HL-60/S4 (cell line): Measurements from ENCODE around the gene HLA-DPB1.
"Not testable (repeated sequence)": the region's sequence is repeated elsewhere in the genome, so short reads cannot be mapped to it uniquely, and the experiment has no call there.

Source experiments
- in situ Hi-C: fragments of 300-500 bp; cut with MboI; formaldehyde crosslinking; loops from 2 replicates; pipeline ENCODE4 v1.14.3; 2022; ENCODE audit warnings: low sequenced_read_pairs

The HLA-DPB1 gene

DNA sequence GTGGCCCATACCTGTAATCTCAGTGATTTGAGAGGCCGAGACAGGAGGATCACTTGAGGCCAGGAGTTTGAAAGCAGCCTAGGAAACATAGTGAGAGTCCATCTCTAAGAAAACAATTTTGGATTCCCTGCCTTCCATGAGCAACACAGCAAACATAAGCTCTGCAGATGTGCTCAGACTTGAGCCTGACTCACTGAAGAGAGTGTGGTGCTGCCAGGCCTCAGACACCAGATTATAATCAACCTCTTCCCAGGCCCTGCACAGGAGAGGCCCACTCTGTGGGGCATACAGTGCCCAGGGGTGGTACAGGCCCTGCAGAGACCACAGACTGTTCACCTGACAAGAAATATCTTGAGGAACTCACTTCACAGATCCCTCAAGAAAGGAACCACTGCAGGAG, 19.9 kb downstream of the HLA-DPB1 start:
- in situ Hi-C loops, result no loop called here

DNA sequence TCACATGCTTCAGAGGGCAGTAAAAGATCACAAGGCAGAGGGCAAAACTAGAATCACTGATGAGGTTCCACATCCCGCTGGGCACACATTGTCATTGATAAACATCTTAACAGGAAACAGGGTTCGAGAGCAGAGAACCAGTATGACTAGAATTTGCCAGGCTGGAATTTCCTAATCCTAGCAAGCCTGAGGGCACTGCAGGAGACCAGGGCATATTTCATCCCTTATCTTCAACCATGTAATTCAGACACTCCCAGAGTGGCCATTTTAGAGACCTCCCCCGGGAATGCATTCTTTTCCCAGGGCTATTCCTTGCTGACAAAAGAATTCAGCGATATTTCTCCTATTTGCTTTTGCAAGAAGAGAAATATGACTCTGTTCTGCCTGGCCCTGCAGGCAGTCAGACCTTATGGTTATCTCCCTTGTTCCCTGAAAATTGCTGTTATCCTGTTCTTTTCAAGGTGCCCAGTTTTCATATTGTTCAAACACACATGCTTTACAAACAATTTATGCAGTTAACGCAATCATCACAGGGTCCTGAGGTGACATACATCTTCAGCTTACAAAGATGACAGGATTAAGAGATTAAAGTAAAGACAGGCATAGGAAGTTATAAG, 25.4 kb downstream of the HLA-DPB1 start:
- in situ Hi-C loops, result not testable (repeated sequence)

DNA sequence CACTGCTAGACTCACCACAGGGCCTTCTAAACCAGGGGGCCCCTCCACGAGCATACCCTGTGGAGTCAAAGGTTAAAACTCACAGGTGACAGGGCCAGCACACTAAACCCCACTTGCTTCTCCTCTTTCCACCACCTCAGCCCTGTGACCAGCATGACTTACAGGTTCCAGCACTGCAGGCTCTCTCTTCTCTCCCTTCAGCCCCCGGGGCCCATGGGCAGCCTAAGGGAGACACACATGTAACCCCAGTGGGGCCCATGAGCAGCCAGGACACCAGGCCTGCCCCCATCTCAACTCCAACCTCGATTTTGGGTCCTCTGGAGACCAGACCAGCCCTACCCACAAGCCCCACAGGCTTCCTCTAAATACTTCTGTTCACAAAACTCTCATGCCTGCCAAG, 28.0 kb downstream of the HLA-DPB1 start:
- in situ Hi-C loops, result no loop called here

DNA sequence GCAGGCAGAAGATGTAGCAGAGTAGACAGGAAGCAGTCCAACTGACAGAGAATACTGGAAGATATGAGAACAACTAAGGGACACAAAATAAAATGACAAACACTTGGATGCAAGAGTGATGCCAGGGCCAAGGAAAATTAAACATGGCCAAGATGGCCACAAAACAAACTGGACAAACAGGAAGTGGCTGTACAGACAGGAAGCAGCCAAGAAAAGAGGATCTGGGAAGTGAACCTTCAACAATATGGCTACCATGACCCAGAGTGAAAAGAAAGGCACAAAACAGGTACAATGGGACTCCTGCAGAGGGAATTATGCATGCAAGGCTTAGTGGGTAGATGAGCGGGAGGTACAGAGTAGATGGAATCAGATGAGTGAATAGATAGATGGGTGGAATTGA, 29.1 kb downstream of the HLA-DPB1 start:
- in situ Hi-C loops, result no loop called here

DNA sequence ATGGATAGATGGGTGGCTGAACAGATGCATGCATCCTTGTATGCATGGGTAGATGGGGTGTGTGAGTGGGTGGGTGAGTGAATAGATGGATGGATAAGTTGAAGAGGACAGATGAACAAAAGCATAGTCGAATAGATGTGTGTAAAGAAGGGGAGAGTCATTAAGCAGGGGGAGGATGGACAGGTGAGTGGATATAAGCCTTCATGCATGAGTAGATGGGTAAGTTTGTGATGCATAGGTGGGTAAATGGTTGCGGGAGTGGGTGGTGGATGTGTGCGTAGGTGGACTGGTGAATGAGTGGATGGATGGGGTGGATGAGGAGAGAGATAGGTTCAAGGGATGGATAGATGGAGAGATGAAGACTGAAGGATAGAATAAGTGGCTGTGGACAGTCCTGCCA, 29.6 kb downstream of the HLA-DPB1 start:
- in situ Hi-C loops, result no loop called here

DNA sequence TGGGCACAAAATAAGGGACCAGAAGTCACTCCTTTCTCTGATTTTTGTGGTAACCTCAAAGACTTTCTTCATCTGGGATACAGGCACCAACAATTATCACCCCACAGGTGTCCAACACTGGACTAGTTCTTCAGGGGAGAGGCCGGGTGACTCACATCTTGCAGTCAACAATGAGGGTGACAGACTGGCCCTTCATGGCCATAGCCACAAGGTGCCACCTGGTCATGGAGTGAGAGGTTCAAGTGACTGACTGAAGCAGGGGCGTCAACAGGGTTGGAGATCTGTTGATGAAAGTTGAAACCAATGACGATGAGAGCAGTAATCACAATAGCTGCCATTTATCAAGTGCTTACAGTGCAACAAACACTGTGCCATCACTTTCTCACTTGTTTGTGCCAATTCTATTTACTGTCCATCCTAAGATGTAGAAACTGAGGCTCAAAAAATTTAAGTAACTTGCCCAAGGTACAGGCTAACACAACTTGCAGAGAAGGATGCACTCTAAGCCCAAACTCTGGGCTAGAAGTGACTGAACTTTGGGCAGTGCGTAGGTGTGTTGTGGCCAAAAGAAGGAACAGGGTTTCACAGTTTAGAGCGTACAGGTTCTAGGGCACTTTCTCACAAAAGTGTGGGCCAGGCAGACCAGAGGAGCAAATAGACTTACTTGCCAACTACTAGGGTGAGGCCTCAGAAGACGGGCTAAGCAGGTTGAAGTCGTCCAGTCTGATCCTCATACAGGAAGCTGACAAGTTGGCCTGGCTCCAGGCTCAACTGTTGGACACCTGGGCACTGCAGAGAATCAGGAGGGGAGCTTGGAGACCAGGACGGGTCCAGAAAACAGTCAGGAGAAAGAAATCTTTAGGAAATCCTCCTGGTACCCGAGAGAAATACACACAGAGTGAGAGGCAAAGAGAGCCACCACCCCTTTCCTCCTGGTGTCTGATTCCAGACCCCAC, 30.4 kb downstream of the HLA-DPB1 start:
- in situ Hi-C loops, result no loop called here

DNA sequence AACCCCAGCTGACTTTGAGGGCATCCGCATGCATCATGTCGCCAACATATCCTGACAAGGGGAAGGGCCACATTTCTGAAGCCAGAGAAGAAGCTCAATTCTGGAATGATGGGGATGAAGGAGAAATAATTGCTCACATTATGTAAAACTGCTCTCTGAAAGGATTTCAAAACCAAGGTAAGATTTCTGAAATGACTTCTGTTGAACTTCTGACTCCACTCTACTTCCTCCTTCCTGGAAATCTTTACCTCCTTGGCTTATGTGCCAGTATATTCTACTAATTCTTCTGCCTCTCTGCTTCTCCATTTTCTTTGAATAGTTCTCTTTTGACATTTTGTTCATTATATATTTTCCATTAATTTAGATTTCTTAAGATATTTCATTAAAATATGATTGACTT, 31.9 kb downstream of the HLA-DPB1 start:
- in situ Hi-C loops, result no loop called here

DNA sequence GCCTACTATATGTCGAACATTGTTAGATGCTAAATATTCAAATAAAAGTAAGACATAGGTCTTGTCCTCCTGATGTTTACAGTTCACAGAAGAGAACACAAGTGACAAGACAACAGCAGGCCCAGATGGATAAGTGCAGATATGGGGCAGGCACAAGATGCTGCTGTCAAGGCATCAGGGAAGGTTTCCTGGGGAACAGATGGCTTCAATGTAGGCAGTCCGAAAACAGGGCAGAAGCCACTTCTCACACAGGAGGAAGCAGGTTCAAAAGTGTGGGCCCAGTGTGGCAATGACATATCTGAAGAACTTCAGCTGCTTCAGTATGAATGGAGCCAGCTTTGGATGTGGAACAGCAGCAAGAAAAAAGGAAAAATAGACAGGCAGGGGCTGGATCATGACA, 32.5 kb downstream of the HLA-DPB1 start:
- in situ Hi-C loops, result no loop called here

DNA sequence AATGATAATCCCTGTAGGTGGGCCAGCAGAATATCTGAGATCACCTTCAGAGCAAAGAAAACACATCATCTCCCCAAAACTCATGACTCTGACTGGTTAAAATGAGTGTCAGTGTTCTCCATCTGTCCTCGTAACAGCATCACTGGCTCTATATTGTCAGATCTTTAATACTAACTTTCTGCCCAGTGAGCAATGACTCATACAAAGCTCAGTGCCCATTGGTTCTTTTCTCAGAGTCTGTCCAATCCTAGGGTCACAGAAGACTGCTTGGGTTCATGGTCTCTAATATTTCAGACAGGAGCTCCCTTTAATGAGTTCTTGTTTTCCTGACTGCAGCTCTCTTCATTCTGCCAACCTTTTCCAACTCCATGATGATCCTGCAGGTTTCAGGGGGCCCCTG, 36.4 kb downstream of the HLA-DPB1 start:
- in situ Hi-C loops, result no loop called here

DNA sequence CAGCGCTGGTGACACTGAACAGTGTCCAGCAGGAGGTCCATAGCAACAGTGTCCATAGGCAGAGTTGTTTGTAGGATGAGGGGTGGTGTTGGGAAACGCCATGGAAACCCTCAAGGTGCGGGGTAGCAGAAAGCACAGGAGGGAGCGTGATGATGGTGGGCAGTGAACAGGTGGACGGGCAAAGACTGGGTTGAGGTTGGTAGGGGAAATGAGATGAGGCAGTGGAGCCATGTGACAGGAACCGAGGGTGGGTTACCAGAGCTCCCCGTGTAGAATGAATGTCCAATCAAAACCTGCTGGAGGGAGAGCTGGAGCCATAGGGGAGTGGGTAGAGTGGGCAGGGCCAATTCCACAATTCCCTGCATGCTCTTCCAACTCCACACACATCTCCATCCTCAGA, 38.0 kb downstream of the HLA-DPB1 start:
- in situ Hi-C loops, result no loop called here

DNA sequence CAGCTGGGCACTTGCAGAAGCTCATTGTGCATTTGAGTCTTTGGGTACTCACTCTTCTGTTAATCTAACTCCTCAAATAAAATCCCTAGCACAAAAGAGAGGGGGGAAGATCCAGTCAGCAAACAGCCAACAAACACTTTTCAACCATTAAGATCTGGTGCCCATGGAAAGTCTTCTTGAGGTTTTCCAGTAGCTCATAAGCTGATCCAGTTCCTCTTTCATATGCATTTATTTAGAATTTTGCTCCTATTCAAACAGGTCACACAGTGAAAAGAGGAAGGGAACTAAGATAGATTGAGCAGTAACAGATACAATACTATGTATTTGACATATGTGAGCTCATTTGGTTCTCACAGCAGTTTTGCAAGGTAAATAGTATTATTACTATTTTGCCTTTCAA, 38.6 kb downstream of the HLA-DPB1 start:
- in situ Hi-C loops, result no loop called here

DNA sequence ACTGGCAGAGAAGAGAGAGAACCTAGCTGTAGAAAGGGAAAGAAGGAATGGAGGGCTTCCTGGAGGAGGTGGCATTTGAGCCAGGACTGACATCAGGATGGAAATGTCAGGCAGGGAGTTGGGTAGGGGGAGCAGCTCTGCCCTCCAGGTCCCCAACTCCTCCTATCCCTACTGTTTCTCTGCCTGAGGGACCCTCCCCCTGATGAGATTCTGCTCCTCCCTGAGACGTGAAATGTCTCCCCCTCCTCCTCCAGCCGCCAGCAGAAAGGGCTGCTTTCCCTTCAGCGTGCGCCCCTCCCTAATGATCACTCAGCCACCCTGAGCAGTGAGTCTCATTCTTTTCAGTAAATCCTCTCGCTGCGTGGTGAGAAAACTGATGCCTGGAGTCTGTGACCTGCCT, 40.6 kb downstream of the HLA-DPB1 start:
- in situ Hi-C loops, result no loop called here

DNA sequence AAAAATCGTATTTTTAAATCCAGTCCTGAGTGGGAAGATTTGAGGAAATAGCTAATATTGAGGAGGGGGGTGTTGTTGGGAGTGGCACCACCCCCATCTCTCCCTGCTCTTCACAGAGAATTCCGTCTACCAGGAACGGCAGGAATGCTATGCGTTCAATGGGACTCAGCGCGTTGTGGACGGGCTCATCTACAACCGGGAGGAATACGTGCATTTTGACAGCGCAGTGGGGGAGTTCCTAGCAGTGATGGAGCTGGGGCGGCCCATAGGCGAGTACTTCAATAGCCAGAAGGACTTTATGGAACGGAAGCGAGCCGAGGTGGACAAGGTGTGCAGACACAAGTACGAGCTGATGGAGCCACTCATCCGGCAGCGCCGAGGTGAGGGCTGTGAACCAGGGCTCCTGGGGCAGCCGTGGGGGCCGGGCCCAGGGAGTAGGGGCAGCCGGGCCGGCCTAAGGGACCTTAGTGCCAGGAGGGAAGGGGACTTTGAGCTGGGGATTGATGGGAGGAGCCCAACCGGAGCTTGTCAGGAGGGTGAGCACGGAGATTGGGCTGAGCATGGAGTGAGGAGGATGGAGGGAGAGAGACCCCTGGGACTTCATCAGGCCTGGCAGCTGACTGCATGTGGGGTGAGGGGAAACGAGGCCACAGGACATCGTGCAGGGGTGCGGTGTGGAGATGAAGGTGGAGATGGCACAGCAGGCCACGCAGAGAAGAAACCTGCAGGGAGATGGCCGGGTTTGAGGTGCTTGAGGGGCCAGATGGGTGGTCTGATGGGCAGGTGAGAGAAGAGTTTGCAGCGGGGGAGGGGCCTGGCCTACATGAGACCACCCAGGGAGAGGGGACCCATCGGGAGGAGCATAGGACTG, 41.3 kb downstream of the HLA-DPB1 start:
- in situ Hi-C loops, result no loop called here

DNA sequence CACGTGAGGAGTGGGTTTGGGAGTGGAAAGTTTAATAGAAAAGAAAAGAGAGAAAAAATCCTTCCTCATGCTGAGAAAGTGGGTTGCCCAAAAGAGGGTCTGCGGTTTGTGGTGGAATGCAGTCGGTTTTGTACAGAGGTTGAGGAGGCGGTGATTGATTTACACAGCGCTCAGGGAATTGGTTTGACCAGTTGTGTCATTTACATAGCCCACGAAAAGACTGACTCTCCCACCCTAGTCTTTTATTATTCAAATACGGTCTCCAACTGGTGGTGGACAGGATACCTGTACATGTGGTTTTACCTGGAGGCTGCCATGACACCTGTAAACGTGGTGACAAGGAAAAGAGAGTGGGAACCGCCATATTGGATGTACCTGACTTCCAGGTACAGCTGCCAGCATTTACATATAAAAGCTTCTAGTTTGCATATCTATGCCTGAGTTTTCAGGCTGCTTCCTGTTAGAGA, 42.1 kb downstream of the HLA-DPB1 start:
- in situ Hi-C loops, result no loop called here

DNA sequence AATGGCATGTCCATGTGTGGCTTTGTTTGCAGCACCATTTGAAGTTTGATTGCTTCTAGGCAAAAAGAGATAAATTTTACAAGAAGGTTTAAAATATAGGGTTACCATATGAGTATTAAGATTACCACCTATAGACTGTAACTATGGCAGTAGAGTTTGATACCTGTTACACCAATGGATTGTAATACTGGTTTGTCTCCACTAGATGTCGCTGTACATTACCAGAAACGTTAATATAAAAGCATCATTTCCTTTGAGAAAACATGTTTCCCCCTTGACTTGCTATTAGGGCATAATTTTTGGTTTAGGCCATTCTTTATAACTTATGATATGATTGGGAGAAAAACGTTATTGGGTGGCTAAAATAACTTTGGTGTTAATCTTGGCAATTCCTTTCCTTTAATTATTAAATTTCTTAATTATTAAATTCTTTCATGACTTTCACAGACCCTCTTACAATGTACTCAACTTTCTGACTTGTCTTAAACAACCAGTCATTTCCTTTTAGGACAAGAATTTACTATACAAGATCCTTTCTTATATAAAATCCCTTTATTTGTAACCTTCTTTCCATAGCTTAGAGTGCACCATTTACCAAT, 42.8 kb downstream of the HLA-DPB1 start:
- in situ Hi-C loops, result no loop called here

DNA sequence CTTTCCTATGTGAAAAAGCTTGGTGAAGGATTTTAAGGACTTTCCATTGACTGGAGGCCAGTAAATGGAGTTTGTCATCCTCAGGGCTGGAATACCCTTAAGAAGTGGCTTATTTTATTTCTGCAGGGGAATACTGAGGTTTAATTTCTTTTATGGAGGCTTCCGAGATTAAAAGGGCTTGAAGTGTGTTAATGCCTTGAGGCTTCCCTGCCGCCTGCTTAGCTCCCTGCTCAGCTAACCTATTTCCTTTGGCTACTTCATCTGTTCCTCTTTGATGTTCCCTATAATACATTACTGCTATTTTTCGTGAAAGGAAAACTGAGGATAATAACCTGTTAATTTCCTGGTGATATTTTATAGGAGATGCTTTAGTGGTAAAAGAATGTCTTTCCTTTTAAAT, 44.2 kb downstream of the HLA-DPB1 start:
- in situ Hi-C loops, result no loop called here

DNA sequence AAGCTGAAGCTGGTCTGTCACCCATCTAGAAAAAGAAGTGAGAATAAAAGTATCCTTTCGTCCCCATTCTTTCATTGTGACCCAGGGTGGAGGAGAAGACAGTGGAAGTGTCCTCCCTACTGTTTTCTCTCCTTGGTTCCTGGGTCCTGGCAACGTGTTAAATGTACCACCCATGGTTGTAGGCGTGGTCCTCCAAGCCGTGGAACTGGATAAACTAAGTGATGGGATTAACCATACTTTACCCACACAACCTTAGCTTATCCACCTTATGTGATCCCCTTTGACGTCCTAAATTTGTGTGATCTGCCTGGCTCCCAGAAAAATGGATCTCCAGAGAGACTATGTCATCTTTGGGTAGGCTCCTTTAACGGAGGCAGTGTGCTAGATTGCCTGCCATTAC, 47.4 kb downstream of the HLA-DPB1 start:
- in situ Hi-C loops, result no loop called here

DNA sequence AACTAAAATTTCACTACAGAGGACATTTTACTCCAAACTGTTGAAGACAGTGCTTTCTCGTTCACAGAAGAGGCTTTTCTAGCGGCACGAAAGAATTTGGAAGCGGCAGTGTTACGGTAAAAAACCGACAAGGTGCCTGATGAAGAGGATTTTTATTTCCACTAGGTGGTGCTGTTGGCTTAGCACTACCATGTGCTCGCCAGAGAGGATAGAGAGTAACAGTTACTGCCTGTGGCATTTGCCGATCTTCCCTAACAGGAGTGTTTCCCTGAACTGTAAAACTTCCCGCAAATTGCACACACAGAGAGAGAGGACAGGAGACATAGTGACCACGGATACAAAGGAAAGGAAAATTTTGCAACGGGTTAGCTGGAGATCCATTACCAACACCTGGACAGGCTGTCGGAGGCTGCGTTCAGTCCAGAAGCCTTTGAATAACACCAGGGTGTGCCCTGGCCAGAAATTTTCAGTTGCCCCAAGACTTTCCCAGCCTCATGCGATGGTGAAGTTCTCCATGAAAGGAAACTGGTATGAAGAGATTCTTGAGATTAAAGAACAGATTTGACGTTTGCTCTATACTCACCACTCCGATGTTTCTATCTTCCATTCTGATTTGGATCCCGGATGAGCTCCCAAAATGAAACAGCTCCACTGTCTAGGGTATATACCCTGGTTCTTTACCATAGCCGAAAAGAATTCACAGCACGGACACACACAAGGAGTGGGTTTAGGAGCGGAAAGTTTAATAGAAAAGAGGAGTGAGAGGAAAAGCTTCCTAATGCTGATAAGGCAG, 48.1 kb downstream of the HLA-DPB1 start:
- in situ Hi-C loops, result no loop called here

DNA sequence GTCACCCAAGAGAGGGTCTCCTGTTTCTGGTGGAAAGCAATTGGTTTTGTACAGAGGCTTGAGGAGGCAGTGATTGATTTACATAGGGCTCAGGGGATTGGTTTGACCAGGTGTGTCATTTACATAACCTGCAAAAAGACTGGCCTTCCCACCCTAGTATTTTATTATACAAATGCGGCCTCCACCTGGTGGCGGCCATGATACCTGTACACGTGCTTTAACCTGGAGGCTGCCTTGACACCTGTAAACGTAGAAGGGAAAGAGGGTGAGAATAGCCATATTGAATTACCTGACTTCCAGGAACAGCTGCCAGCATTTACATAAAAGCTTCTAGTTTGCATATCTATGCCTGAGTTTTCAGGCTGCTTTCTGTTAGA, 48.7 kb downstream of the HLA-DPB1 start:
- in situ Hi-C loops, result no loop called here

DNA sequence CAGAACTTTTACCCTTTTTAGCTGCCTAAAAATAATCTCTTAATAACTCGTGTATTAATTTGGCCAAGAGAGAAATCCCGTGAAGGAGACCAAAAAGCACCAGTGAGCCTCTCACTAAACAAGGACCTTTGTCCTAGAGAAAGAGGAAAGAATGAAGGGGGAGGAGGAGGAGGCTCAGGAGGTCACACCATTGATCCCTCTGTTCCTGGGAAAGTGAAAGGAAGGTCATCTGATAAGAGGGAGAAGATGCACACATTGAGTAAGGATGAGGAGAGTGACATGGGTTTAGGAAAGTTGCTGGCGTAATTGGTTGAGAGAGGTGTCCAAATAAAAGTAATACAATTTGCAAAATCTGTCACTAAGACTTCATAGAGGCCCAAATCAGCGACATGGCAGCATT, 49.2 kb downstream of the HLA-DPB1 start:
- in situ Hi-C loops, result no loop called here
